Subcutaneous adipose tissue (tissue), 4 donors: ENCODE measurements around the gene MYH15. TPM values are rescaled to one million over a fixed set of nuclear protein-coding genes. Genes with fewer than 3 reads are reported as not detected.

ENCODE experiments used
- CTCF ChIP-seq: fragments of 450-650 bp; IDR thresholded peaks from one replicate; pipeline ENCODE4 v1.5.1; 2016; ENCODE audit warnings: low read depth, mild to moderate bottlenecking, control low read depth, antibody characterized with exemption, moderate library complexity
- total RNA-seq, 4 donors: library from RNA; depleted of rRNA; stranded (reverse); fragments of >200 nt; gene quantifications; one replicate each; pipeline ENCODE4 v1.1.0, GENCODE V29; 2016

MYH15 gene
- total RNA-seq, 4 donors from 2014 or later = not detected

GRCh38 chr3:108341911-108342310 lies 168.5 kb downstream of the MYH15 start:
- TF ChIP-seq CTCF = no peak

- no peak for TF ChIP-seq CTCF
Measured at GRCh38 chr3:108338901-108339545, 171.4 kb downstream of the MYH15 start.

- TF ChIP-seq CTCF = no peak
Measured at GRCh38 chr3:108334701-108335100, 175.7 kb downstream of the MYH15 start.

GRCh38 chr3:108333961-108334360 lies 176.4 kb downstream of the MYH15 start:
- no peak for TF ChIP-seq CTCF

- TF ChIP-seq CTCF = no peak
Measured at GRCh38 chr3:108331792-108332191, 178.6 kb downstream of the MYH15 start.

Other genes with a start within 250 kb of the MYH15 start
- not detected for gene HHLA2, start 214.0 kb downstream of the MYH15 start, total RNA-seq
- gene CIP2A, start 78.8 kb upstream of the MYH15 start, total RNA-seq = 1 to 10 TPM; 2.9 to 8.8 (median 8.1) TPM
- 1 to 10 TPM; 6.2 to 9.5 (median 8.6) TPM for gene DZIP3, start 79.1 kb upstream of the MYH15 start, total RNA-seq
- not detected for gene RETNLB, start 246.8 kb upstream of the MYH15 start, total RNA-seq